ENCODE data around the gene WDR13.
A peak's percentile ranks its signal among the peaks of the same experiment; 100 is the strongest.

- TF ChIP-seq CTCF (IDR thresholded peaks at IDR 0.05; ENCODE audit: poor library complexity) (peak; percentile 16), EZH2 (IDR thresholded peaks at IDR 0.05; ENCODE audit: borderline replicate concordance) (no peak), EZH2phosphoT487 (IDR thresholded peaks at IDR 0.05; ENCODE audit: low read depth, severe bottlenecking, unreplicated experiment) (no peak)
Observed at GRCh38 chrX:48574270-48575266, 22.7 kb upstream of the WDR13 start, which contains the start of gene RBM3.
